Cardiac muscle cell (in vitro differentiated cells and primary cell): ENCODE data around the gene ZEB2. TPM values are rescaled to one million over a fixed set of nuclear protein-coding genes. Genes with fewer than 3 reads are reported as not detected.

Experiments used
- DNase-seq, 2 donors: peaks; one replicate each; pipeline versions ENCODE4 v3.0.0 to v3.0.0-alpha.2; 2010 to 2017; ENCODE audit warnings: low read depth in 1 of 2, low spot score in 1 of 2
- H3K27ac ChIP-seq: fragments of 200-600 bp; sonication (generic); 2 replicates; pipeline ENCODE4 v1.5.1; 2016
- H3K27me3 ChIP-seq: fragments of 200-600 bp; sonication (generic); 2 replicates; pipeline ENCODE4 v1.6.0; 2016; ENCODE audit warnings: control low read depth
- H3K36me3 ChIP-seq: fragments of 200-600 bp; sonication (generic); 2 replicates; pipeline ENCODE4 v1.5.1; 2016; ENCODE audit warnings: control low read depth
- H3K4me1 ChIP-seq: fragments of 200-600 bp; sonication (generic); 2 replicates; pipeline ENCODE4 v1.8.1; 2017; ENCODE audit warnings: low read depth, mild to moderate bottlenecking, mixed run types
- H3K4me3 ChIP-seq: fragments of 200-600 bp; sonication (generic); 2 replicates; pipeline ENCODE4 v1.5.1; 2016; ENCODE audit warnings: mild to moderate bottlenecking
- H3K9me3 ChIP-seq: fragments of 200-600 bp; sonication (generic); 2 replicates; pipeline ENCODE4 v1.5.1; 2017; ENCODE audit warnings: low read depth, mild to moderate bottlenecking, control low read depth
- polyA plus RNA-seq: library from polyadenylated mRNA; unstranded; fragments of >200 nt; fragmentation: Nextera tagmentation; extraction: Ambion mirVana; gene quantifications from 2 replicates; pipeline ENCODE4 v1.2.1, GENCODE V29; 2016
- total RNA-seq: library from RNA; depleted of rRNA; stranded (reverse); fragments of >200 nt; gene quantifications from 2 replicates; pipeline ENCODE4 v1.2.3, GENCODE V29; 2016
- TF ChIP-seq, protein P1 (sequence below): IDR thresholded peaks from 2 replicates; pipeline ENCODE4 v1.5.1; 2012; ENCODE audit warnings: low read depth, mild to moderate bottlenecking, low read length

ZEB2 gene
- total and polyA plus RNA-seq, 2 experiments from 2014 or later = 16.8 to 41.2 TPM

DNA sequence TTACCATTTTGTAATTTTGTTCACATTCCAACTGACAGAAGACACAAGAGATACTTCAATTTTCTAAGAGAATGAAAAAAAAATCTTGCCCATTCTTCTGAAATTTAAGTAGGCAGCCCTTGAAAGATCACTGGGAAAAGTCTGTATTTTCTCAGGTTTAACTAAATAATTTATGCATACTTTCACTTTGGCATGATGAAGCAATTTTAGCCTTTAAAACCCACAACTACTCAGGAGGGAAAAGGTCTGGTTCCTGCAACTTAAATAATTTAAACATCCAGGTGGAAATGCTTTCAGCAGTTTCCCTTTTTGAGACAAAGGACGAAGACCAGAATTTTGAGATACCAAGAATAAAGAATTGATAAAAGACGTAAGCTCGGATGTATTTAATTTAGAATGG lies 61.4 kb downstream of the ZEB2 start:
- Histone ChIP-seq H3K4me1 (peaks cover 66% of the 10 kb centered on the region), H3K27ac (peak overlapping the region; percentile 75), H3K36me3 (no peaks in the 10 kb centered on the region)

DNA sequence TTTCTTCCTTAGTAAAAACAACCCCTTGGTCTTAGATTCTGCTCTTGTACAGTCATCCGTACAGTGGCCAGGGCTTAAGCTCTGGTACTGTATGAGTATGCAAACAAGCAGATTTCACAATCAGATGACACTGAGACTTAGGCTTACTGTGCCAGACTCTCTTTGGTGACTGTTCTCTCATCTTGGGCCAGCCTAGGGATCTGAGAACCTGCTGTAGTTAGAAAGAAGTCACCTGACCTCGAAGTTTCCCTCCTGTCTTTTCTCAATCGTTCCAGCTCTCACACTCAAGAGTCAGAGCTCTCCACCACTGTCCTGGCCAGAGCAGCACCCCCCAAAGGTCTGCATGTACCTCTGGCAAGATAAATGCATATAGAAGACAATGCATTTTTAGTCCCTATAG lies 63.2 kb downstream of the ZEB2 start:
- TF ChIP-seq, protein P1, sequence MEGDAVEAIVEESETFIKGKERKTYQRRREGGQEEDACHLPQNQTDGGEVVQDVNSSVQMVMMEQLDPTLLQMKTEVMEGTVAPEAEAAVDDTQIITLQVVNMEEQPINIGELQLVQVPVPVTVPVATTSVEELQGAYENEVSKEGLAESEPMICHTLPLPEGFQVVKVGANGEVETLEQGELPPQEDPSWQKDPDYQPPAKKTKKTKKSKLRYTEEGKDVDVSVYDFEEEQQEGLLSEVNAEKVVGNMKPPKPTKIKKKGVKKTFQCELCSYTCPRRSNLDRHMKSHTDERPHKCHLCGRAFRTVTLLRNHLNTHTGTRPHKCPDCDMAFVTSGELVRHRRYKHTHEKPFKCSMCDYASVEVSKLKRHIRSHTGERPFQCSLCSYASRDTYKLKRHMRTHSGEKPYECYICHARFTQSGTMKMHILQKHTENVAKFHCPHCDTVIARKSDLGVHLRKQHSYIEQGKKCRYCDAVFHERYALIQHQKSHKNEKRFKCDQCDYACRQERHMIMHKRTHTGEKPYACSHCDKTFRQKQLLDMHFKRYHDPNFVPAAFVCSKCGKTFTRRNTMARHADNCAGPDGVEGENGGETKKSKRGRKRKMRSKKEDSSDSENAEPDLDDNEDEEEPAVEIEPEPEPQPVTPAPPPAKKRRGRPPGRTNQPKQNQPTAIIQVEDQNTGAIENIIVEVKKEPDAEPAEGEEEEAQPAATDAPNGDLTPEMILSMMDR = no peak
- H3K4me3 ChIP-seq = no peak overlapping the region
- no peaks in the 10 kb centered on the region for H3K36me3 ChIP-seq
- H3K27me3 ChIP-seq = no peaks in the 10 kb centered on the region
- DNase-seq = peak; percentile 63 to 88
- peaks cover 76% of the 10 kb centered on the region for H3K4me1 ChIP-seq
- peak overlapping the region; percentile 31 for H3K27ac ChIP-seq
- H3K9me3 ChIP-seq = no peaks in the 10 kb centered on the region

More for the DNA sequence above, 61.4 kb downstream of the ZEB2 start:
- TF ChIP-seq, protein P1 = no peak
- no peak for DNase-seq
- Histone ChIP-seq H3K27me3 (no peaks in the 10 kb centered on the region), H3K4me3 (no peak overlapping the region), H3K9me3 (no peaks in the 10 kb centered on the region)

DNA sequence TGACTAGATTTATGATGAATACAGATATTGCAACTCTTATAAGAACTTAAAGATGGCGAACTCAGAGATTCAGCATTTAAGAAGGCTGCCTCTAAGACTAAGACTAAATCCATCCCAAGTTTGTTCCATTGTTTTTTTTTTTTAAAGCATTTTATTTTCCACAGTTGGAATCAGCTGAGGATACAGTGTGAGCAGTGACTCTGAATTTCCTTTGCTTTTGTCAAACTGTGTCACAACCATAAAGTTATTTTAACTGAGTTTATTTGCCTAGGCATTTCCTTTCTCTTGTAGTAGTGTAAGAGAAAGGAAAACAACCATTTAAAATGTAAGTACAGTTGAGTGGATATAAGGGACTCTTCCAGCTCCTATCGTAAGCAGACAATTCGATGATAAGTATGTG lies 63.9 kb downstream of the ZEB2 start:
- no peak overlapping the region for H3K27ac ChIP-seq

DNA sequence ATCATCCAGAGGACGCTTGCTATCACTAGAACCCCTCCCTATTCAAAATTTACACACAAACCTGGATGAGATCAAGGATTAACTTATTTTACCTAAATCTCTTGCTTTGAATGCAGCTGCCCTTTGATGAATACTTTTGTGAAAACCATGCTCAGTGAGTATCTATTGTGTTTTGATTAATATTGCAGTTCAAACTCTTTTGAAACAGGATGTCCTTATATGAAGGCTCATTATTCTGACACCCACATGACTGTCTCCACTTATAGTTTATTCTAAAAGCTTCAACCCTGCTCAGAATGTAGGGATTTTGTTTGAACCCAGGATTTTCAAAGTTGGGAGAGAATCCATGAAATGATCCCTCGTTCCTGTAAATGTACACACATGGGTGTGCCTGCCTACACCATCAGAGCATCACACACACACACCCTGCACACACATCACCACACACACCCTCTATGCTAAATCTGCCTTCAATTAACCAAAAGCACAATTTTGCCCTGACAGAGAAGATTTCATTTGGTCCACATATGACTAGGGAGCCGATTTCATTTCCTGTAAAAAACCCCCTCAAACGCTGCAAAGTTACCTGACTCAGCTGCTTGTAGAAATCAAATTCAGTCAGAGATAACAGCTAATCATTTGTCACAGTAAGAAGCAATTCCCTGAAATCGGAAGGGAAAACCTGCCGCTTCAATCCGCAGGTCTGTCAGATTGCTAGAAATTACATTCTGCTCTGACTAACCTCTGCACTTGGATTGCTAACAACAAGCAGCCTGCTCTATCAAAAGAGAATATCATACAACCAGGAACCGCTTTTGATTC lies 65.2 kb downstream of the ZEB2 start:
- H3K4me1 ChIP-seq = peaks cover 69% of the 10 kb centered on the region
- H3K27ac ChIP-seq = peak overlapping the region; percentile 22

More for the DNA sequence above, 63.9 kb downstream of the ZEB2 start:
- Histone ChIP-seq H3K4me3 (no peak overlapping the region), H3K9me3 (no peaks in the 10 kb centered on the region), H3K36me3 (no peaks in the 10 kb centered on the region), H3K4me1 (peaks cover 79% of the 10 kb centered on the region), H3K27me3 (no peaks in the 10 kb centered on the region)
- no peak for DNase-seq
- TF ChIP-seq, protein P1 = no peak

DNA sequence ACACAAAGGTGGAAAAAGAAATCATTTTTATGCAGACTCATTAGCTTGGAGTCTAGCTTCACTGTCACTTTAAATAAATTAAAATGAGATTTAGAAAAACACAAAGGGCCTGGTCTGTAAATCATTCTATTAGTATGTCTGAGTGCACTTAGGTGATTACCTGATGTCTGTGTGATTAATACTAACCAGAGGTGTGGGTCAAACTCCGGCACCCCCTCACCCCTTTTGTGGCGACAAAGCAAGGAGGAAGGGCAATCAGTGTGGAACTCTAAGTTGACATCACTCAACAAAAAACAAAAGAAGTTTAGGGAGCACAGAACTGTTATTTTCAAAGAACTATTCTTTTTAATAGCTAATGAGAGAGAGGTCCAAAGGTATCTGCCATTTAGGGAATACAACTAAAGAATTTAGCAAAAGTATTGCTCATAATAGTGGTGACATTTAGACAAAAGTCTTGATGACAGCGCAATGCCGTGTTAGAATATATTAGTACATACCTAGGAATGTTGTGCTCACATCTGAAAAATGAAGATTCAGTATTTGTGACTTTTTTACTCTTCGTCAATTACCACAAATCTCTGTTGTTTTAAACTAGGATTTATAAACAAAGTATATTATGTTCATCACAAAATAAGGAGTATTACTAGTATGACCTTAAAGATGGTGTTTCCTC lies 66.3 kb downstream of the ZEB2 start:
- TF ChIP-seq, protein P1 = no peak
- Histone ChIP-seq H3K4me1 (peaks cover 62% of the 10 kb centered on the region), H3K9me3 (no peaks in the 10 kb centered on the region), H3K36me3 (no peaks in the 10 kb centered on the region), H3K27me3 (no peaks in the 10 kb centered on the region), H3K27ac (peak overlapping the region; percentile 83), H3K4me3 (no peak overlapping the region)
- no peak for DNase-seq

More for the DNA sequence above, 65.2 kb downstream of the ZEB2 start:
- H3K9me3 ChIP-seq = no peaks in the 10 kb centered on the region
- TF ChIP-seq, protein P1 = no peak
- no peaks in the 10 kb centered on the region for H3K36me3 ChIP-seq
- no peak overlapping the region for H3K4me3 ChIP-seq
- no peaks in the 10 kb centered on the region for H3K27me3 ChIP-seq
- DNase-seq = no peak
